ENCODE measurements around the gene NEU3. TPM values are rescaled to one million over a fixed set of nuclear protein-coding genes. Genes with fewer than 3 reads are reported as not detected.

Gene NEU3
- total and polyA plus RNA-seq, 2 of the 13 experiments (the other 11 are each of a cell fraction or from before 2014, with no cell fraction given): 6.3 to 15.3 TPM

DNA sequence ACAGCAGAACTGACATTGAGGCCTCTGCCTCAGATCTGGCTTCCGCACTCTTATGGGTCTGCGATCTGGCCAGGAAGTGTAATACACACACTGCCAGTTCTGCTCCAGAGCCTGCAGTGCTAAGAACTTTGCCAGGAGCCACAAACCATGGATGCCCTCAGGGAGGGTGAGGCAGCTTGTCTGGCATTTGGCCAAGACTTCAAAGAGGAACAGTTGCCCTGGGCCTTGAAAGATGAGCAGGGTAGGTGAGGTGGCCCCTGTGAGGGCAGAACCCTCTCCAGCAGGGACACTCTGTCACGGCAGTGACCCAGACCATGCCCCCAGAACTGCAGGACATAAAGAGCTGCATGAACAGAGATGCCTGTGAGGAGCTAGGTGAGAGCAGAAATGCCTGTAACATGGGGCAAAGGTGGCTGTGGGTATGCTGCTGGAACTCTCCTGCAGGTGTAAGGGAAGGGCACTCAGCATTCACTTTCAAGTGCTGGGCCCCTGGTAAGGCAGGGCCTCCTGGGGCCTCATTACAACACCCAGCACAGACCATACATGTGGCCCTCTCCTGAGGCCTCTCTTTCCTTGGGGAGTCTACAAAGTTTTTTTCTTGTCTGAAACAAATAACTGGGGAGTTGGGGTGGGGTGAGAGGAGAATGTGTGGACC is 47.3 kb downstream of the NEU3 start:
- TF ChIP-seq CC2D1A (CRISPR knock-in tag; IDR thresholded peaks at IDR 0.05): no peak
- no peak for TF ChIP-seq NCOA5 (CRISPR knock-in tag; IDR thresholded peaks at IDR 0.05)
- TF ChIP-seq ZFAT (CRISPR knock-in tag; conservative IDR thresholded peaks at IDR 0.05): no peak
- no peak for TF ChIP-seq RFX1 (IDR thresholded peaks at IDR 0.05)
- TF ChIP-seq, protein P1, sequence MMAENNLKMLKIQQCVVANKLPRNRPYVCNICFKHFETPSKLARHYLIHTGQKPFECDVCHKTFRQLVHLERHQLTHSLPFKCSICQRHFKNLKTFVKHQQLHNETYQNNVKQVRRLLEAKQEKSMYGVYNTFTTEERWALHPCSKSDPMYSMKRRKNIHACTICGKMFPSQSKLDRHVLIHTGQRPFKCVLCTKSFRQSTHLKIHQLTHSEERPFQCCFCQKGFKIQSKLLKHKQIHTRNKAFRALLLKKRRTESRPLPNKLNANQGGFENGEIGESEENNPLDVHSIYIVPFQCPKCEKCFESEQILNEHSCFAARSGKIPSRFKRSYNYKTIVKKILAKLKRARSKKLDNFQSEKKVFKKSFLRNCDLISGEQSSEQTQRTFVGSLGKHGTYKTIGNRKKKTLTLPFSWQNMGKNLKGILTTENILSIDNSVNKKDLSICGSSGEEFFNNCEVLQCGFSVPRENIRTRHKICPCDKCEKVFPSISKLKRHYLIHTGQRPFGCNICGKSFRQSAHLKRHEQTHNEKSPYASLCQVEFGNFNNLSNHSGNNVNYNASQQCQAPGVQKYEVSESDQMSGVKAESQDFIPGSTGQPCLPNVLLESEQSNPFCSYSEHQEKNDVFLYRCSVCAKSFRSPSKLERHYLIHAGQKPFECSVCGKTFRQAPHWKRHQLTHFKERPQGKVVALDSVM (CRISPR knock-in tag; IDR thresholded peaks at IDR 0.05): no peak
- TF ChIP-seq, protein P2, sequence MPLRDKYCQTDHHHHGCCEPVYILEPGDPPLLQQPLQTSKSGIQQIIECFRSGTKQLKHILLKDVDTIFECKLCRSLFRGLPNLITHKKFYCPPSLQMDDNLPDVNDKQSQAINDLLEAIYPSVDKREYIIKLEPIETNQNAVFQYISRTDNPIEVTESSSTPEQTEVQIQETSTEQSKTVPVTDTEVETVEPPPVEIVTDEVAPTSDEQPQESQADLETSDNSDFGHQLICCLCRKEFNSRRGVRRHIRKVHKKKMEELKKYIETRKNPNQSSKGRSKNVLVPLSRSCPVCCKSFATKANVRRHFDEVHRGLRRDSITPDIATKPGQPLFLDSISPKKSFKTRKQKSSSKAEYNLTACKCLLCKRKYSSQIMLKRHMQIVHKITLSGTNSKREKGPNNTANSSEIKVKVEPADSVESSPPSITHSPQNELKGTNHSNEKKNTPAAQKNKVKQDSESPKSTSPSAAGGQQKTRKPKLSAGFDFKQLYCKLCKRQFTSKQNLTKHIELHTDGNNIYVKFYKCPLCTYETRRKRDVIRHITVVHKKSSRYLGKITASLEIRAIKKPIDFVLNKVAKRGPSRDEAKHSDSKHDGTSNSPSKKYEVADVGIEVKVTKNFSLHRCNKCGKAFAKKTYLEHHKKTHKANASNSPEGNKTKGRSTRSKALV (CRISPR knock-in tag; IDR thresholded peaks at IDR 0.05): no peak
- no peak for TF ChIP-seq TOPORS (CRISPR knock-in tag; IDR thresholded peaks at IDR 0.05)
- TF ChIP-seq STAG1 (CRISPR knock-in tag; IDR thresholded peaks at IDR 0.05): no peak
- no peak for TF ChIP-seq HNF4G (IDR thresholded peaks at IDR 0.05; ENCODE audit: borderline replicate concordance, low read depth, low read length)
- TF ChIP-seq HNF4G (CRISPR knock-in tag; IDR thresholded peaks at IDR 0.05; ENCODE audit: borderline replicate concordance, low read depth): no peak
- TF ChIP-seq, protein P3, sequence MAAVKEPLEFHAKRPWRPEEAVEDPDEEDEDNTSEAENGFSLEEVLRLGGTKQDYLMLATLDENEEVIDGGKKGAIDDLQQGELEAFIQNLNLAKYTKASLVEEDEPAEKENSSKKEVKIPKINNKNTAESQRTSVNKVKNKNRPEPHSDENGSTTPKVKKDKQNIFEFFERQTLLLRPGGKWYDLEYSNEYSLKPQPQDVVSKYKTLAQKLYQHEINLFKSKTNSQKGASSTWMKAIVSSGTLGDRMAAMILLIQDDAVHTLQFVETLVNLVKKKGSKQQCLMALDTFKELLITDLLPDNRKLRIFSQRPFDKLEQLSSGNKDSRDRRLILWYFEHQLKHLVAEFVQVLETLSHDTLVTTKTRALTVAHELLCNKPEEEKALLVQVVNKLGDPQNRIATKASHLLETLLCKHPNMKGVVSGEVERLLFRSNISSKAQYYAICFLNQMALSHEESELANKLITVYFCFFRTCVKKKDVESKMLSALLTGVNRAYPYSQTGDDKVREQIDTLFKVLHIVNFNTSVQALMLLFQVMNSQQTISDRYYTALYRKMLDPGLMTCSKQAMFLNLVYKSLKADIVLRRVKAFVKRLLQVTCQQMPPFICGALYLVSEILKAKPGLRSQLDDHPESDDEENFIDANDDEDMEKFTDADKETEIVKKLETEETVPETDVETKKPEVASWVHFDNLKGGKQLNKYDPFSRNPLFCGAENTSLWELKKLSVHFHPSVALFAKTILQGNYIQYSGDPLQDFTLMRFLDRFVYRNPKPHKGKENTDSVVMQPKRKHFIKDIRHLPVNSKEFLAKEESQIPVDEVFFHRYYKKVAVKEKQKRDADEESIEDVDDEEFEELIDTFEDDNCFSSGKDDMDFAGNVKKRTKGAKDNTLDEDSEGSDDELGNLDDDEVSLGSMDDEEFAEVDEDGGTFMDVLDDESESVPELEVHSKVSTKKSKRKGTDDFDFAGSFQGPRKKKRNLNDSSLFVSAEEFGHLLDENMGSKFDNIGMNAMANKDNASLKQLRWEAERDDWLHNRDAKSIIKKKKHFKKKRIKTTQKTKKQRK (IDR thresholded peaks at IDR 0.05; ENCODE audit: low read length): no peak
- TF ChIP-seq SIN3A (IDR thresholded peaks at IDR 0.05; ENCODE audit: borderline replicate concordance, low read depth, low read length): no peak
- no peak for TF ChIP-seq GATAD1 (CRISPR knock-in tag; IDR thresholded peaks at IDR 0.05)
- no peak for TF ChIP-seq MAFF (IDR thresholded peaks at IDR 0.05; ENCODE audit: low read depth, low read length)
- TF ChIP-seq ZMYM4 (CRISPR knock-in tag; IDR thresholded peaks at IDR 0.05): no peak
- TF ChIP-seq ZNF225 (CRISPR knock-in tag; IDR thresholded peaks at IDR 0.05): no peak
- TF ChIP-seq XBP1 (CRISPR knock-in tag; IDR thresholded peaks at IDR 0.05): no peak
- no peak for TF ChIP-seq HNRNPL (IDR thresholded peaks at IDR 0.05; ENCODE audit: low read depth, low read length)
- H4K20me1 ChIP-seq (ENCODE audit: insufficient read depth, low read length): no peaks in the 10 kb centered on the region
- FAIRE-seq: no peak
- peak; percentile 16 for ATAC-seq
- no peaks in the 10 kb centered on the region for H3K27me3 ChIP-seq (ENCODE audit: control insufficient read depth in 1 of 2, insufficient read depth in 2 of 2, low read length in 2 of 2)
- H2AFZ ChIP-seq (ENCODE audit: low read length): no peak overlapping the region
- no peak overlapping the region for H3K9ac ChIP-seq (ENCODE audit: insufficient read depth, low read depth, low read length)
- no peak overlapping the region for H3K4me3 ChIP-seq (replicated peaks in 1 of 3; ENCODE audit: insufficient read depth in 1 of 3, low read depth in 2 of 3, low read length in 3 of 3)
- no peak for DNase-seq (ENCODE audit: low spot score)
- ChIA-PET CTCF (ENCODE audit: low intra/inter-chr PET ratio, low total read pairs) (no interaction called here), POLR2A (no interaction called here)
- in situ Hi-C loops (cut with HindIII; ENCODE audit: extremely low pct_ligation_motif_present, low pct_unique_long_range_greater_than_20kb): no loop called here
- 67% methylated on average over 2 of the region's 3 CpGs for WGBS (ENCODE audit: low lambda C conversion rate)
- H3K4me1 ChIP-seq (ENCODE audit: insufficient read depth, low read length): peaks cover 16% of the 10 kb centered on the region
- no peak overlapping the region for H3K27ac ChIP-seq (ENCODE audit: extremely low read length, insufficient read depth, low read length)
- no peaks in the 10 kb centered on the region for H3K79me2 ChIP-seq (ENCODE audit: insufficient read depth, low read length)
- BruUV-seq (replicated peaks): no TSS peak
- H3K4me2 ChIP-seq (ENCODE audit: low read depth, low read length): no peak overlapping the region
- H3K9me3 ChIP-seq (ENCODE audit: low read length): no peaks in the 10 kb centered on the region
- H3K36me3 ChIP-seq (replicated peaks in 1 of 2; ENCODE audit: control insufficient read depth in 1 of 2, insufficient read depth in 2 of 2, low read length in 2 of 2): no peaks in the 10 kb centered on the region
- intact Hi-C loops (cut with micrococcal nuclease; ENCODE audit: unreplicated experiment): no loop called here
